GM20000 (cell line): ENCODE data around the gene APMAP.

ENCODE experiments used
- DNase-seq: peaks from one replicate; pipeline ENCODE4 v3.0.0; 2012; ENCODE audit warnings: low spot score
- CTCF ChIP-seq: IDR thresholded peaks from 2 replicates; pipeline ENCODE4 v1.5.1; 2012; ENCODE audit warnings: mild to moderate bottlenecking, control low read depth; ENCODE audit errors: extremely low read depth, missing control alignments

APMAP gene

DNA sequence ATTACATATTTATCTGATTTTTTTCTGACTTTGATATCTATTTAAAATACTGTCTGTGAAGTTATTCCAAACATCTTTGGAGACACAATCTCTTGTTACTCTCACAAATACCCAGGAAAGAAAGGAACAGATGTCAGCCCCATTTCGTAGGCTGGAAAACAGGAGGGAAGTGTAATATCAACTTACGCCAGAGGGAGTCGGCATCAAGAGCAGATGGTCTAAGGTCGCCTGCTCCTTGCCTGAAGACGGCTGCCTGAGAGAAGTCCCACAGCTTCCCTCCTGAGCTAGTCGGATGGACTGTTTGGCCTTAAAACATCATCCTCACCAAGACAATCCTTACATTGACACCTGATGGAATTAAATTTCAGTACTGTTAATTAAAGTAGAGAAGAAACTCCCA, 30.0 kb downstream of the APMAP start:
- DNase-seq, result no peak
- no peak for TF ChIP-seq CTCF

DNA sequence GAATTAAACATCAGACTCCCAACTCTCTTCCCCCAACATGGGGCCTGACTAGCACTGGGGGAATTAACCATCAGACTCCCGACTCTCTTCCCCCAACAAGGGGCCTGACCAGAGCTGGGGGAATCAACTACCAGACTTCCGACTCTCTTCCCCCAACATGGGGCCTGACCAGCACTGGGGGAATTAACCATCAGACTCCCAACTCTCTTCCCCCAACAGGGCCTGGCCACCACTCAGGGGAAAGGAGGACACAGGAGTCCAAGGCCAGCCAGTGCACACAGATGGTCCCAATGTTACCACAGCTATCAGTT, 30.4 kb downstream of the APMAP start:
- TF ChIP-seq CTCF, result no peak
- DNase-seq, result no peak

- DNase-seq, result no peak
- no peak for TF ChIP-seq CTCF
These were observed 31.0 kb downstream of the APMAP start for GRCh38 chr20:24961384-24962181.

DNA sequence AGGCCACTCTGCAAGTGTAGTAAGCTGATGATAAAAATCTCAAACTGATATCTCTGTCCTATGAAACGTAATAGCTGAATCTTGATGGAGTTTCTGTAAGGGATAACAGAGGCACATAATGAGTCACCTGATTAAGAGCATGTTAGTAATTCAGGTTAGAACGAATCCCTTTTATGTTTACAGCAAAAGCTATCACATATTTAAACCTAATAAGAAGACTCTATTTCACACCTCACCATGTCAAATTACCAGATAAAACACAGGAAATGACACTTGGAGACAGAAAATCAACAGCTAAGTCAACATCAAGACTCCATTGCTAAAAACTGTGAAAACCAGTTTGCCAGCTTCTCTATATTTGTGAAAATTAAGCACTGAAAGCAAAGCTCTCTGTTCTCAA, 31.7 kb downstream of the APMAP start:
- TF ChIP-seq CTCF, result no peak
- DNase-seq, result no peak

GRCh38 chr20:24960302-24960801, 32.2 kb downstream of the APMAP start:
- DNase-seq, result no peak
- TF ChIP-seq CTCF, result no peak

- TF ChIP-seq CTCF, result no peak
- no peak for DNase-seq
These were observed 32.8 kb downstream of the APMAP start for GRCh38 chr20:24959591-24960301.
